Measurements from ENCODE around the gene CPT1A.

CPT1A gene

GRCh38 chr11:68773521-68774193 is 68.1 kb downstream of the CPT1A start:
- Histone ChIP-seq H3K36me3 (peaks cover 76 to 100% (median 97%) of the 10 kb centered on the region in 11 experiments), H3K9me3 (replicated peaks in 1 of 11) (no peaks in the 10 kb centered on the region)
- no peak for TF ChIP-seq Cebpa-rat (IDR thresholded peaks at IDR 0.05)

GRCh38 chr11:68772936-68773335 is 68.8 kb downstream of the CPT1A start:
- Histone ChIP-seq H3K36me3 (peaks cover 71 to 97% (median 96%) of the 10 kb centered on the region in 11 experiments), H3K27ac (no peak overlapping the region), H3K4me2 (no peak overlapping the region), H3K9ac (no peak overlapping the region), H3K27me3 (no peaks in the 10 kb centered on the region), H3K4me3 (no peak overlapping the region), H3K9me3 (replicated peaks in 1 of 11) (no peaks in the 10 kb centered on the region), H3K4me1 (no peaks in the 10 kb centered on the region), H4K20me1 (0 out of 22 replicates have a peak, but pooled peaks cover 0 to 6% (median 0%) of the 10 kb centered on the region in 11 experiments)
- TF ChIP-seq Cebpa-rat (IDR thresholded peaks at IDR 0.05) = no peak

More at GRCh38 chr11:68773521-68774193, 68.1 kb downstream of the CPT1A start:
- Histone ChIP-seq H3K27ac (no peak overlapping the region), H3K4me1 (no peaks in the 10 kb centered on the region), H3K27me3 (no peaks in the 10 kb centered on the region), H3K4me3 (no peak overlapping the region), H3K4me2 (no peak overlapping the region), H3K9ac (no peak overlapping the region), H4K20me1 (0 out of 22 replicates have a peak, but pooled peaks cover 0 to 6% (median 0%) of the 10 kb centered on the region in 11 experiments)

GRCh38 chr11:68770781-68771180 is 70.9 kb downstream of the CPT1A start:
- H3K36me3 ChIP-seq = peaks cover 56 to 95% (median 77%) of the 10 kb centered on the region in 11 experiments
- no peak overlapping the region for H3K27ac ChIP-seq
- H3K4me1 ChIP-seq = no peaks in the 10 kb centered on the region
- no peak overlapping the region for H3K9ac ChIP-seq
- no peaks in the 10 kb centered on the region for H3K9me3 ChIP-seq (replicated peaks in 1 of 11)
- H3K27me3 ChIP-seq = no peaks in the 10 kb centered on the region
- H3K4me3 ChIP-seq = no peak overlapping the region
- peaks cover 0 to 6% (median 0%) of the 10 kb centered on the region in 11 experiments; a peak in 1 of 22 replicates for H4K20me1 ChIP-seq
- no peak for TF ChIP-seq Cebpa-rat (IDR thresholded peaks at IDR 0.05)
- no peak overlapping the region for H3K4me2 ChIP-seq

GRCh38 chr11:68767672-68768071 is 74.0 kb downstream of the CPT1A start:
- Histone ChIP-seq H3K36me3 (peaks cover 26 to 76% (median 53%) of the 10 kb centered on the region in 11 experiments), H3K27me3 (no peaks in the 10 kb centered on the region)
- no peak for TF ChIP-seq Cebpa-rat (IDR thresholded peaks at IDR 0.05)

GRCh38 chr11:68766786-68767185 is 74.9 kb downstream of the CPT1A start:
- no peak overlapping the region for H3K9ac ChIP-seq
- H3K27me3 ChIP-seq = no peaks in the 10 kb centered on the region
- H3K27ac ChIP-seq = no peak overlapping the region
- H3K9me3 ChIP-seq (replicated peaks in 1 of 11) = no peaks in the 10 kb centered on the region
- no peak for TF ChIP-seq Cebpa-rat (IDR thresholded peaks at IDR 0.05)
- H3K4me1 ChIP-seq = peaks cover 0 to 12% (median 7%) of the 10 kb centered on the region in 10 experiments; a peak in 9 of 20 replicates
- H3K36me3 ChIP-seq = peaks cover 28 to 76% (median 51%) of the 10 kb centered on the region in 11 experiments
- H3K4me3 ChIP-seq = no peak overlapping the region
- peaks cover 0 to 13% (median 5%) of the 10 kb centered on the region in 11 experiments; a peak in 4 of 22 replicates for H4K20me1 ChIP-seq
- no peak overlapping the region for H3K4me2 ChIP-seq

More at GRCh38 chr11:68767672-68768071, 74.0 kb downstream of the CPT1A start:
- Histone ChIP-seq H3K9me3 (replicated peaks in 1 of 11) (no peaks in the 10 kb centered on the region), H3K4me2 (no peak overlapping the region), H4K20me1 (peaks cover 0 to 13% (median 5%) of the 10 kb centered on the region in 11 experiments; a peak in 4 of 22 replicates), H3K9ac (no peak overlapping the region), H3K27ac (no peak overlapping the region), H3K4me1 (peaks cover 0 to 12% (median 7%) of the 10 kb centered on the region in 10 experiments; a peak in 9 of 20 replicates), H3K4me3 (no peak overlapping the region)

- 0 out of 22 replicates have a peak overlapping the region, but pooled peaks of 1 of the 11 experiments have one; percentile 18 for H3K4me2 ChIP-seq
- H3K27me3 ChIP-seq = no peaks in the 10 kb centered on the region
- H3K9ac ChIP-seq = no peak overlapping the region; a peak in 1 of 22 replicates
- peaks cover 0 to 12% (median 8%) of the 10 kb centered on the region in 10 experiments; a peak in 12 of 20 replicates for H3K4me1 ChIP-seq
- no peak for TF ChIP-seq Cebpa-rat (IDR thresholded peaks at IDR 0.05)
- no peak overlapping the region for H3K4me3 ChIP-seq
- H4K20me1 ChIP-seq = peaks cover 0 to 13% (median 0%) of the 10 kb centered on the region in 11 experiments; a peak in 4 of 22 replicates
- H3K36me3 ChIP-seq = peaks cover 13 to 72% (median 49%) of the 10 kb centered on the region in 11 experiments; a peak in 19 of 22 replicates
- H3K27ac ChIP-seq = no peak overlapping the region
- H3K9me3 ChIP-seq (replicated peaks in 1 of 11) = no peaks in the 10 kb centered on the region
Observed at GRCh38 chr11:68764746-68765145, 77.0 kb downstream of the CPT1A start.

GRCh38 chr11:68763926-68764657 is 77.6 kb downstream of the CPT1A start:
- Histone ChIP-seq H3K27ac (no peak overlapping the region), H3K4me1 (peaks cover 0 to 15% (median 9%) of the 10 kb centered on the region in 10 experiments; a peak in 12 of 20 replicates), H3K4me2 (no peak overlapping the region), H3K9ac (no peak overlapping the region; a peak in 2 of 22 replicates), H3K27me3 (no peaks in the 10 kb centered on the region), H3K9me3 (replicated peaks in 1 of 11) (no peaks in the 10 kb centered on the region), H4K20me1 (peaks cover 0 to 13% (median 0%) of the 10 kb centered on the region in 11 experiments; a peak in 4 of 22 replicates), H3K36me3 (peaks cover 13 to 72% (median 49%) of the 10 kb centered on the region in 11 experiments; a peak in 19 of 22 replicates), H3K4me3 (no peak overlapping the region)
- no peak for TF ChIP-seq Cebpa-rat (IDR thresholded peaks at IDR 0.05)

DNA sequence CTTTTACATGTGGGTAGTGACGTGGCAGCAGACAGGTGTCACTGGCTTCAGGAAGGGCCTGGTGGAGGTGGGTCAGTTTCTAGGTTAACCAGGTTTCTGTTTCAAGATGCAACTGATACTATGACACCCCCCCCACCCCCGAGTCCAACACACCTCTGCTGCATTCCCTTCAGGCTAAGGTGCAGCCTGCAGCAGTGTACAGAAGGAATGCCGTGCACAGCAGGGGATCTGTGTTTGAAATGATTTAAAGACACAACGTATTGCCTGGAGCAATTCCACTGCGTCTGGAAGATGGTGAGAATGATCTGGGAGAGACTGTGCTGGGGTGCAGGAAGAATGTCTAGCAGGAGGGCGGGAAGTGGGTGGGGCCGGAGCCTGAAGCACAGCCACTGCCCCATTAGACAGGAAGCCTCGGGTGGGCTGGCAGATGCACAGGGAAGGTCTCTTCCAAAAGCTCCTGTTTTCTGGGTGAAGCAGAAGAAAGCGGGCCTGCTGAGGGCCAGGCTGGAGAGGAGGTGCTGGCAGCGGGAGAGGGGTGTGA is 78.5 kb downstream of the CPT1A start:
- peaks cover 15 to 73% (median 46%) of the 10 kb centered on the region in 11 experiments; a peak in 20 of 22 replicates for H3K36me3 ChIP-seq
- peaks cover 5 to 18% (median 13%) of the 10 kb centered on the region in 10 experiments; a peak in 16 of 20 replicates for H3K4me1 ChIP-seq
- peaks cover 0 to 13% (median 0%) of the 10 kb centered on the region in 11 experiments; a peak in 4 of 22 replicates for H4K20me1 ChIP-seq
- no peaks in the 10 kb centered on the region for H3K9me3 ChIP-seq (replicated peaks in 1 of 11)
- H3K4me3 ChIP-seq = no peak overlapping the region
- TF ChIP-seq Cebpa-rat (IDR thresholded peaks at IDR 0.05) = no peak
- H3K4me2 ChIP-seq = no peak overlapping the region
- H3K27me3 ChIP-seq = no peaks in the 10 kb centered on the region
- no peak overlapping the region for H3K9ac ChIP-seq
- no peak overlapping the region for H3K27ac ChIP-seq
